Uterus (tissue), 4 donors: ENCODE results near the gene GATA6. TPM values are rescaled to one million over a fixed set of nuclear protein-coding genes. Genes with fewer than 3 reads are reported as not detected.

ENCODE experiments used
- DNase-seq, 2 donors: peaks; one replicate each; pipeline ENCODE4 v3.0.0-alpha.2; 2019 to 2020
- H3K27ac ChIP-seq, 2 donors: fragments of 200-600 bp; sonication (generic); 1 replicate in 1 of 2; 2 replicates in 1 of 2; pipeline ENCODE4 v1.5.1; 2016 to 2018
- H3K27me3 ChIP-seq, 2 donors: fragments of 200-600 bp; sonication (generic); one replicate each; pipeline ENCODE4 v1.5.1; 2018 to 2019; ENCODE audit warnings: control low read depth in 1 of 2
- H3K36me3 ChIP-seq, 2 donors: fragments of 200-600 bp; sonication (generic); one replicate each; pipeline ENCODE4 v1.5.1; 2019; ENCODE audit warnings: control low read depth in 1 of 2
- H3K4me1 ChIP-seq, 2 donors: fragments of 200-600 bp; sonication (generic); one replicate each; pipeline ENCODE4 v1.5.1; 2018 to 2019; ENCODE audit warnings: control low read depth in 1 of 2
- H3K4me3 ChIP-seq, 2 donors: fragments of 200-600 bp; sonication (generic); 1 replicate in 1 of 2; 2 replicates in 1 of 2; pipeline ENCODE4 v1.5.1; 2018 to 2019; ENCODE audit warnings: mild to moderate bottlenecking in 1 of 2
- H3K9me3 ChIP-seq, 2 donors: fragments of 200-600 bp; sonication (generic); one replicate each; pipeline ENCODE4 v1.5.1; 2019; ENCODE audit warnings: control low read depth in 1 of 2
- CTCF ChIP-seq, 4 experiments: fragments of 200-600 bp in 2 of 4; fragments of 450-650 bp in 2 of 4; sonication (generic) in 2 of 4; IDR thresholded peaks; one replicate each; pipeline ENCODE4 v1.5.1; 2016 to 2019; ENCODE audit warnings: antibody characterized with exemption in 4 of 4, mild to moderate bottlenecking in 2 of 4, moderate library complexity in 1 of 4
- POLR2A ChIP-seq, 2 donors: fragments of 450-650 bp; IDR thresholded peaks; one replicate each; pipeline ENCODE4 v1.6.1; 2016; ENCODE audit warnings: antibody characterized with exemption in 2 of 2, mild to moderate bottlenecking in 1 of 2, moderate library complexity in 1 of 2
- intact Hi-C: fragments of 100-400 bp; cut with DNase I; formaldehyde crosslinking; loops from one replicate; pipeline ENCODE4 v1.15.1; 2023; ENCODE audit warnings: low total_unique reads
- total RNA-seq, 4 donors: library from RNA; depleted of rRNA in 3 of 4; stranded (reverse); fragments of >200 nt in 3 of 4; gene quantifications; one replicate each; pipeline versions ENCODE4 v1.1.0 to v1.2.4, GENCODE V29; 2014 to 2023
- donor health status: DM: yes; HTN: yes; CAD: no.

Gene GATA6
- total RNA-seq, 4 donors from 2014 or later: 28.2 to 59.6 (median 39.5) TPM

GRCh38 chr18:22197668-22198067, 28.3 kb downstream of the GATA6 start:
- H3K4me1 ChIP-seq: peaks cover 6 to 18% of the 10 kb centered on the region in 2 donors
- H3K4me3 ChIP-seq: no peak overlapping the region
- H3K27ac ChIP-seq: peak overlapping the region; percentile 52 to 54
- TF ChIP-seq CTCF (IDR thresholded peaks at IDR 0.05) (no peak), POLR2A (IDR thresholded peaks at IDR 0.05) (no peak)
- H3K27me3 ChIP-seq: no peaks in the 10 kb centered on the region
- no peak for DNase-seq
- H3K9me3 ChIP-seq: no peaks in the 10 kb centered on the region
- intact Hi-C loops: no loop called here
- H3K36me3 ChIP-seq: no peaks in the 10 kb centered on the region

- peaks cover 6 to 15% of the 10 kb centered on the region in 2 donors for H3K4me1 ChIP-seq
- intact Hi-C loops: no loop called here
These were observed 28.8 kb downstream of the GATA6 start for GRCh38 chr18:22198163-22198562.

GRCh38 chr18:22199005-22199404, 29.6 kb downstream of the GATA6 start:
- Histone ChIP-seq H3K27me3 (no peaks in the 10 kb centered on the region), H3K9me3 (no peaks in the 10 kb centered on the region), H3K4me1 (peaks cover 11 to 15% of the 10 kb centered on the region in 2 donors), H3K4me3 (no peak overlapping the region), H3K36me3 (no peaks in the 10 kb centered on the region), H3K27ac (peak overlapping the region; percentile 26 to 49)
- no peak for DNase-seq
- TF ChIP-seq CTCF (IDR thresholded peaks at IDR 0.05): no peak
- no peak for TF ChIP-seq POLR2A (IDR thresholded peaks at IDR 0.05)
- intact Hi-C loops: no loop called here

More at GRCh38 chr18:22198163-22198562, 28.8 kb downstream of the GATA6 start:
- H3K27ac ChIP-seq: peak overlapping the region; percentile 52 to 54
- no peak for TF ChIP-seq POLR2A (IDR thresholded peaks at IDR 0.05)
- no peak for TF ChIP-seq CTCF (IDR thresholded peaks at IDR 0.05)
- no peaks in the 10 kb centered on the region for H3K27me3 ChIP-seq
- H3K4me3 ChIP-seq: no peak overlapping the region
- H3K9me3 ChIP-seq: no peaks in the 10 kb centered on the region
- no peaks in the 10 kb centered on the region for H3K36me3 ChIP-seq
- no peak for DNase-seq

- no peak overlapping the region for H3K4me3 ChIP-seq
- intact Hi-C loops: no loop called here
- TF ChIP-seq CTCF (IDR thresholded peaks at IDR 0.05) (no peak), POLR2A (IDR thresholded peaks at IDR 0.05) (no peak)
- H3K9me3 ChIP-seq: no peaks in the 10 kb centered on the region
- DNase-seq: no peak
- H3K36me3 ChIP-seq: no peaks in the 10 kb centered on the region
- H3K4me1 ChIP-seq: peaks cover 11 to 15% of the 10 kb centered on the region in 2 donors
- no peaks in the 10 kb centered on the region for H3K27me3 ChIP-seq
- H3K27ac ChIP-seq: no peak overlapping the region
These were observed 31.3 kb downstream of the GATA6 start for GRCh38 chr18:22200611-22201225.

- Histone ChIP-seq H3K4me1 (peaks cover 9 to 16% of the 10 kb centered on the region in 2 donors), H3K9me3 (no peaks in the 10 kb centered on the region), H3K27me3 (no peaks in the 10 kb centered on the region), H3K4me3 (no peak overlapping the region), H3K36me3 (no peaks in the 10 kb centered on the region), H3K27ac (peak overlapping the region in 1 of 2 donors; percentile 72)
- intact Hi-C loops: no loop called here
- DNase-seq: no peak
- TF ChIP-seq POLR2A (IDR thresholded peaks at IDR 0.05) (no peak), CTCF (IDR thresholded peaks at IDR 0.05) (no peak)
These were observed 33.6 kb downstream of the GATA6 start for GRCh38 chr18:22203035-22203434.
